ENCODE measurements around the gene SLC38A9. TPM values are rescaled to one million over a fixed set of nuclear protein-coding genes. Genes with fewer than 3 reads are reported as not detected.

Gene SLC38A9
- polyA plus RNA-seq, 1 of the 3 experiments (the other 2 are of a cell fraction) = 6.9 TPM

DNA sequence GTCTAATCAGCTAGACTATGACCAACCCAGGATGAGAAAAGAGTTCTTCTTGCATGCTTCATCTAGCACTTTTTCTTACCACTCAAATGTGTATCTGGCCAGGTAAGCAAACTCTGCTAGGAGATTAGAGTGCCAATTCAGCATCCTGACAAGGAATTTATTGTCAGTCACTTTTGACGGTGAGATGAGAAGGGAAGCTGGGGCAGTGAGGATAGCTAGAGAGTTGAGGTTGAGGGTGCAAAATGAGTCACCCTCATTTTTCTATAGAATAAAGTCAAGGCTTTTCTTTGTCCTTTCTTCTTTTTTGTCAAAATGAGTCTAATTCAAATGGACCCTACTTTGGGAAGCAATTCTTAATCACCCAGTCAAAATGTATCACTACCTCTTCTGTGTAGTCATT, 102.7 kb downstream of the SLC38A9 start:
- no peaks in the 10 kb centered on the region for H3K9me2 ChIP-seq
- H3F3A ChIP-seq (replicated peaks; ENCODE audit: insufficient read depth) = peaks cover 11% of the 10 kb centered on the region
- H3K79me2 ChIP-seq (ENCODE audit: insufficient read depth) = no peaks in the 10 kb centered on the region
- 100% methylated on average over 1 of the region's 1 CpG for WGBS (ENCODE audit: low lambda C conversion rate)
- no peak overlapping the region for H3K9ac ChIP-seq
- no peak overlapping the region for H3K4me3 ChIP-seq (ENCODE audit: low read depth in 2 of 2, low read length in 1 of 2)
- ChIA-PET CTCF (interaction anchor here (1.1 kb wide), 1 partner anchor 56 kb away, joined by 3 read pairs; no protein-coding TSS in a partner anchor), POLR2A (no interaction called here)
- H3K4me2 ChIP-seq = no peak overlapping the region
- no peaks in the 10 kb centered on the region for H3K9me3 ChIP-seq
- H3K4me1 ChIP-seq (ENCODE audit: control insufficient read depth in 1 of 2, insufficient read depth in 2 of 2, low read depth in 1 of 2, low read length in 1 of 2) = peaks cover 2 to 10% of the 10 kb centered on the region in 2 experiments; a peak in 3 of 4 replicates
- TF ChIP-seq, protein P1, sequence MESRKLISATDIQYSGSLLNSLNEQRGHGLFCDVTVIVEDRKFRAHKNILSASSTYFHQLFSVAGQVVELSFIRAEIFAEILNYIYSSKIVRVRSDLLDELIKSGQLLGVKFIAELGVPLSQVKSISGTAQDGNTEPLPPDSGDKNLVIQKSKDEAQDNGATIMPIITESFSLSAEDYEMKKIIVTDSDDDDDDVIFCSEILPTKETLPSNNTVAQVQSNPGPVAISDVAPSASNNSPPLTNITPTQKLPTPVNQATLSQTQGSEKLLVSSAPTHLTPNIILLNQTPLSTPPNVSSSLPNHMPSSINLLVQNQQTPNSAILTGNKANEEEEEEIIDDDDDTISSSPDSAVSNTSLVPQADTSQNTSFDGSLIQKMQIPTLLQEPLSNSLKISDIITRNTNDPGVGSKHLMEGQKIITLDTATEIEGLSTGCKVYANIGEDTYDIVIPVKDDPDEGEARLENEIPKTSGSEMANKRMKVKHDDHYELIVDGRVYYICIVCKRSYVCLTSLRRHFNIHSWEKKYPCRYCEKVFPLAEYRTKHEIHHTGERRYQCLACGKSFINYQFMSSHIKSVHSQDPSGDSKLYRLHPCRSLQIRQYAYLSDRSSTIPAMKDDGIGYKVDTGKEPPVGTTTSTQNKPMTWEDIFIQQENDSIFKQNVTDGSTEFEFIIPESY (IDR thresholded peaks at IDR 0.05; ENCODE audit: borderline replicate concordance, low read depth) = no peak
- TF ChIP-seq YY1 (IDR thresholded peaks at IDR 0.05; ENCODE audit: low read depth) (no peak), JUND (IDR thresholded peaks at IDR 0.05) (no peak), SMC3 (IDR thresholded peaks at IDR 0.05; ENCODE audit: low read depth, low read length) (no peak), NRF1 (IDR thresholded peaks at IDR 0.05; ENCODE audit: low read depth, low read length) (no peak), EP300 (IDR thresholded peaks at IDR 0.05; ENCODE audit: borderline replicate concordance in 1 of 2, low read depth in 1 of 2, low read length in 1 of 2) (no peak)
- no peak for DNase-seq
- no peaks in the 10 kb centered on the region for H3K27me3 ChIP-seq (ENCODE audit: insufficient read depth)
- no peaks in the 10 kb centered on the region for H3K36me3 ChIP-seq (replicated peaks in 1 of 2; ENCODE audit: control insufficient read depth in 1 of 2, insufficient read depth in 2 of 2, low read length in 1 of 2)
- no peak overlapping the region for H3K27ac ChIP-seq (ENCODE audit: low read depth in 2 of 2, low read length in 1 of 2)
- H2AFZ ChIP-seq (ENCODE audit: low read depth) = no peak overlapping the region
- H4K20me1 ChIP-seq (ENCODE audit: insufficient read depth) = no peaks in the 10 kb centered on the region

DNA sequence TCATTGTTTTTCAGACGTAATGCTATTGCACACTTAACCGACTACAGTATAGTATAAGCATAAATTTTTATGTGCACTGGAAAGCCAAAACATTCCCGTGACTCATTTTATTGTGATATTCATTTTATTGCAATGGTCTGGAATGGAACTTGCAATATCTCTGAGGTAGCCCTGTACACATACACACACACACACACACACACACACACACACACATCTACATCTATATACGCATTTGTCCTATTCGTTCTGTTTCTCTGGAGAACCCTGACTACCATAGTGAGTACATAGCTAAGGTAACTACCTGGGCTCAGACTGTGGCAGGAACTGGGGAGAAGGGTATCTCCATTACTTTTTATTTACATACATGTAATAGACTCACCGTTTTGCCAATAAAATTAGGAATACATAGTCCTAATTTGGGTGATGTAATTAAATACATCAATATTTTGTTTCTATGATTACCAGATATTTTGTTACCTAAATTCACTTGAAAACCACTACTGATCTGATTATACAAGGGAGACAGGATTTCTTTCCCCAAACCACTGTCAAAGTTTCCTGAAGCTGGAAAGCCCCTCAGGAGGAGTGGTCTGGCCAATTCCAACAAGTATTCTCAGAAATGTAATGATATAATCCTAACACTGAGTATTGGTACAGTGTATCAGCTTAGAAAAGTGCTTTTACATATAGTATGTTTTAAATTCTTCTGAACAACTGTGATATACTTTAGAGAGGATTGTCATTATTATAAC, 103.4 kb downstream of the SLC38A9 start:
- POLR2A ChIA-PET = no interaction called here
- CTCF ChIA-PET = interaction anchor here (1.1 kb wide), 1 partner anchor 55 kb away, joined by 3 read pairs; no protein-coding TSS in a partner anchor

More for the DNA sequence above, 103.4 kb downstream of the SLC38A9 start:
- TF ChIP-seq, protein P2, sequence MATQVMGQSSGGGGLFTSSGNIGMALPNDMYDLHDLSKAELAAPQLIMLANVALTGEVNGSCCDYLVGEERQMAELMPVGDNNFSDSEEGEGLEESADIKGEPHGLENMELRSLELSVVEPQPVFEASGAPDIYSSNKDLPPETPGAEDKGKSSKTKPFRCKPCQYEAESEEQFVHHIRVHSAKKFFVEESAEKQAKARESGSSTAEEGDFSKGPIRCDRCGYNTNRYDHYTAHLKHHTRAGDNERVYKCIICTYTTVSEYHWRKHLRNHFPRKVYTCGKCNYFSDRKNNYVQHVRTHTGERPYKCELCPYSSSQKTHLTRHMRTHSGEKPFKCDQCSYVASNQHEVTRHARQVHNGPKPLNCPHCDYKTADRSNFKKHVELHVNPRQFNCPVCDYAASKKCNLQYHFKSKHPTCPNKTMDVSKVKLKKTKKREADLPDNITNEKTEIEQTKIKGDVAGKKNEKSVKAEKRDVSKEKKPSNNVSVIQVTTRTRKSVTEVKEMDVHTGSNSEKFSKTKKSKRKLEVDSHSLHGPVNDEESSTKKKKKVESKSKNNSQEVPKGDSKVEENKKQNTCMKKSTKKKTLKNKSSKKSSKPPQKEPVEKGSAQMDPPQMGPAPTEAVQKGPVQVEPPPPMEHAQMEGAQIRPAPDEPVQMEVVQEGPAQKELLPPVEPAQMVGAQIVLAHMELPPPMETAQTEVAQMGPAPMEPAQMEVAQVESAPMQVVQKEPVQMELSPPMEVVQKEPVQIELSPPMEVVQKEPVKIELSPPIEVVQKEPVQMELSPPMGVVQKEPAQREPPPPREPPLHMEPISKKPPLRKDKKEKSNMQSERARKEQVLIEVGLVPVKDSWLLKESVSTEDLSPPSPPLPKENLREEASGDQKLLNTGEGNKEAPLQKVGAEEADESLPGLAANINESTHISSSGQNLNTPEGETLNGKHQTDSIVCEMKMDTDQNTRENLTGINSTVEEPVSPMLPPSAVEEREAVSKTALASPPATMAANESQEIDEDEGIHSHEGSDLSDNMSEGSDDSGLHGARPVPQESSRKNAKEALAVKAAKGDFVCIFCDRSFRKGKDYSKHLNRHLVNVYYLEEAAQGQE (IDR thresholded peaks at IDR 0.05; ENCODE audit: low read depth, low read length) = no peak
- no peak for TF ChIP-seq EP300 (IDR thresholded peaks at IDR 0.05; ENCODE audit: borderline replicate concordance in 1 of 2, low read depth in 1 of 2, low read length in 1 of 2)
- TF ChIP-seq TCF12 (IDR thresholded peaks at IDR 0.05) = no peak
- no peak for TF ChIP-seq RAD21 (IDR thresholded peaks at IDR 0.05; ENCODE audit: low read length)
- TF ChIP-seq POLR2AphosphoS5 (IDR thresholded peaks at IDR 0.05; ENCODE audit: low read depth, low read length) = no peak
- no peak for TF ChIP-seq NRF1 (IDR thresholded peaks at IDR 0.05; ENCODE audit: low read depth, low read length)
- no peak for TF ChIP-seq FOSL2 (IDR thresholded peaks at IDR 0.05; ENCODE audit: borderline replicate concordance, low read depth)
- TF ChIP-seq RXRA (IDR thresholded peaks at IDR 0.05; ENCODE audit: borderline replicate concordance, low read depth) = no peak
- TF ChIP-seq TEAD4 (IDR thresholded peaks at IDR 0.05; ENCODE audit: borderline replicate concordance, insufficient read depth) = no peak
- TF ChIP-seq FOXJ3 (CRISPR knock-in tag; IDR thresholded peaks at IDR 0.05) = no peak
- no peak for TF ChIP-seq ELF1 (IDR thresholded peaks at IDR 0.05)
- TF ChIP-seq SMC3 (IDR thresholded peaks at IDR 0.05; ENCODE audit: low read depth, low read length) = no peak
- no peak for TF ChIP-seq FOXM1 (IDR thresholded peaks at IDR 0.05; ENCODE audit: low read depth)
- no peak for TF ChIP-seq RFX5 (IDR thresholded peaks at IDR 0.05; ENCODE audit: low read length)
- WGBS (ENCODE audit: low lambda C conversion rate) = 77% methylated on average over 6 of the region's 6 CpGs
- peaks cover 3 to 16% of the 10 kb centered on the region in 2 experiments; a peak in 3 of 4 replicates for H3K4me1 ChIP-seq (ENCODE audit: control insufficient read depth in 1 of 2, insufficient read depth in 2 of 2, low read depth in 1 of 2, low read length in 1 of 2)
- no peak overlapping the region for H3K4me2 ChIP-seq
- H3K27ac ChIP-seq (ENCODE audit: low read depth in 2 of 2, low read length in 1 of 2) = no peak overlapping the region
- DNase-seq = no peak
- no peak overlapping the region for H2AFZ ChIP-seq (ENCODE audit: low read depth)
- no peaks in the 10 kb centered on the region for H3K36me3 ChIP-seq (replicated peaks in 1 of 2; ENCODE audit: control insufficient read depth in 1 of 2, insufficient read depth in 2 of 2, low read length in 1 of 2)
- no peak overlapping the region for H3K9ac ChIP-seq
- H3K27me3 ChIP-seq (ENCODE audit: insufficient read depth) = no peaks in the 10 kb centered on the region
- no peaks in the 10 kb centered on the region for H4K20me1 ChIP-seq (ENCODE audit: insufficient read depth)
- H3K79me2 ChIP-seq (ENCODE audit: insufficient read depth) = no peaks in the 10 kb centered on the region
- no peaks in the 10 kb centered on the region for H3K9me2 ChIP-seq
- no peaks in the 10 kb centered on the region for H3K9me3 ChIP-seq
- H3K4me3 ChIP-seq (ENCODE audit: low read depth in 2 of 2, low read length in 1 of 2) = no peak overlapping the region
- H3F3A ChIP-seq (replicated peaks; ENCODE audit: insufficient read depth) = peaks cover 17% of the 10 kb centered on the region
